Neural crest cell (in vitro differentiated cells): ENCODE measurements around the gene PSEN2. TPM values are rescaled to one million over a fixed set of nuclear protein-coding genes. Genes with fewer than 3 reads are reported as not detected.
A peak's percentile ranks its signal among the peaks of the same experiment; 100 is the strongest.

ENCODE experiments used
- DNase-seq: peaks from one replicate; pipeline ENCODE4 v3.0.0; 2021; ENCODE audit warnings: low read depth, mixed read lengths, low spot score
- H3K27ac Mint-ChIP-seq: one replicate; pipeline ENCODE4 v1.8.0; 2021; ENCODE audit warnings: mild to moderate bottlenecking, mixed read lengths; ENCODE audit not compliant: unreplicated experiment
- H3K27me3 Mint-ChIP-seq: 2 replicates; pipeline ENCODE4 v1.8.0; 2021; ENCODE audit warnings: low read depth, mild to moderate bottlenecking, mixed read lengths
- H3K36me3 Mint-ChIP-seq: 2 replicates; pipeline ENCODE4 v1.8.0; 2021; ENCODE audit warnings: low read depth, mild to moderate bottlenecking, mixed read lengths
- H3K4me1 Mint-ChIP-seq: 2 replicates; pipeline ENCODE4 v1.8.0; 2021; ENCODE audit warnings: mixed read lengths
- H3K4me3 Mint-ChIP-seq: one replicate; pipeline ENCODE4 v1.8.0; 2021; ENCODE audit warnings: mild to moderate bottlenecking, mixed read lengths
- H3K9me3 Mint-ChIP-seq: 2 replicates; pipeline ENCODE4 v1.8.0; 2021; ENCODE audit warnings: mixed read lengths
- total RNA-seq: library from RNA; stranded (reverse); gene quantifications from 2 replicates; pipeline ENCODE4 v1.2.1, GENCODE V29; 2021
- TF ChIP-seq, protein P1 (sequence below): fragments of 200-600 bp; sonication (generic); conservative IDR thresholded peaks from 2 replicates; pipeline ENCODE4 v1.5.0; 2021; ENCODE audit warnings: antibody characterized with exemption, mild to moderate bottlenecking

PSEN2 gene
- total RNA-seq, 1 donor from 2014 or later = 20.1 TPM

- H3K27ac Mint-ChIP-seq = peak overlapping the region; percentile 67
- no peak overlapping the region for H3K4me3 Mint-ChIP-seq
Observed at GRCh38 chr1:226888816-226889215, 18.4 kb downstream of the PSEN2 start.

DNA sequence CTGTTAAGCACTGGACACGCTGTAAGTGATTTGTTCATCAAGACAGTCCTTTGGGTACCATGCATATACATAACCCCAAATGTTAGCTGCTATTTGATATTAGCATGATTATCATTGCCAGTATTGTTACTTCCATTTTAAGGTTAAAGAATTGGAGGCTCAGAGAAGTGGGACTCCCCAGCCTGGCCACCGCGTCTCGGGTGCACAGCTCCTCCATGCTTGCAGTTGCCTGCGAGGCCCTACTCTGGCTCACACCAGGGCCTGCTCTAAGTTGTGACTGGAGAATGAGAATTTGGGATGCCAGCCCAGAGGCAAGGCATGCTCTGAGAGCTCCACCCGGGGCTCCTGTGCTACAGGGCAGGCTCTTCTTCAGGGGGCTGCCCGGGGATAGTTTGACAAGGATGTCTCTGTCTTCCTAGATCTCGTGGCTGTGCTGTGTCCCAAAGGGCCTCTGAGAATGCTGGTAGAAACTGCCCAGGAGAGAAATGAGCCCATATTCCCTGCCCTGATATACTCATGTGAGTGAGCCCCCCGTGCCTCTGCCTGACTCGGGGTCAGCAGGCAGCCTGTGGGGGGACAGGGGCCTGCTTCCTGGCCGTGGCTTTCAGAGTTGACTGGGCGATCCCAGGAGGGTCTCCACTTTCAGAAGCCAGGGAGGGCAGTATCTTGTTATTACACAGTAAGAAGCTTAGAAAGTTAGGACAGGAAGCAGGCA is 19.4 kb downstream of the PSEN2 start:
- no peaks in the 10 kb centered on the region for H3K4me1 Mint-ChIP-seq
- no peak overlapping the region for H3K27ac Mint-ChIP-seq
- H3K9me3 Mint-ChIP-seq = no peaks in the 10 kb centered on the region
- no peak overlapping the region for H3K4me3 Mint-ChIP-seq
- H3K36me3 Mint-ChIP-seq = no peaks in the 10 kb centered on the region
- DNase-seq = no peak
- TF ChIP-seq, protein P1, sequence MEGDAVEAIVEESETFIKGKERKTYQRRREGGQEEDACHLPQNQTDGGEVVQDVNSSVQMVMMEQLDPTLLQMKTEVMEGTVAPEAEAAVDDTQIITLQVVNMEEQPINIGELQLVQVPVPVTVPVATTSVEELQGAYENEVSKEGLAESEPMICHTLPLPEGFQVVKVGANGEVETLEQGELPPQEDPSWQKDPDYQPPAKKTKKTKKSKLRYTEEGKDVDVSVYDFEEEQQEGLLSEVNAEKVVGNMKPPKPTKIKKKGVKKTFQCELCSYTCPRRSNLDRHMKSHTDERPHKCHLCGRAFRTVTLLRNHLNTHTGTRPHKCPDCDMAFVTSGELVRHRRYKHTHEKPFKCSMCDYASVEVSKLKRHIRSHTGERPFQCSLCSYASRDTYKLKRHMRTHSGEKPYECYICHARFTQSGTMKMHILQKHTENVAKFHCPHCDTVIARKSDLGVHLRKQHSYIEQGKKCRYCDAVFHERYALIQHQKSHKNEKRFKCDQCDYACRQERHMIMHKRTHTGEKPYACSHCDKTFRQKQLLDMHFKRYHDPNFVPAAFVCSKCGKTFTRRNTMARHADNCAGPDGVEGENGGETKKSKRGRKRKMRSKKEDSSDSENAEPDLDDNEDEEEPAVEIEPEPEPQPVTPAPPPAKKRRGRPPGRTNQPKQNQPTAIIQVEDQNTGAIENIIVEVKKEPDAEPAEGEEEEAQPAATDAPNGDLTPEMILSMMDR = no peak
- no peaks in the 10 kb centered on the region for H3K27me3 Mint-ChIP-seq

More at GRCh38 chr1:226888816-226889215, 18.4 kb downstream of the PSEN2 start:
- DNase-seq = no peak
- H3K27me3 Mint-ChIP-seq = no peaks in the 10 kb centered on the region
- H3K9me3 Mint-ChIP-seq = no peaks in the 10 kb centered on the region
- TF ChIP-seq, protein P1 = no peak
- no peaks in the 10 kb centered on the region for H3K36me3 Mint-ChIP-seq
- no peaks in the 10 kb centered on the region for H3K4me1 Mint-ChIP-seq

GRCh38 chr1:226890331-226891108 is 20.1 kb downstream of the PSEN2 start:
- peak overlapping the region; percentile 13 for H3K27ac Mint-ChIP-seq
- no peaks in the 10 kb centered on the region for H3K36me3 Mint-ChIP-seq
- no peaks in the 10 kb centered on the region for H3K27me3 Mint-ChIP-seq
- H3K4me3 Mint-ChIP-seq = no peak overlapping the region
- no peaks in the 10 kb centered on the region for H3K9me3 Mint-ChIP-seq
- TF ChIP-seq, protein P1 = no peak
- no peaks in the 10 kb centered on the region for H3K4me1 Mint-ChIP-seq
- no peak for DNase-seq

DNA sequence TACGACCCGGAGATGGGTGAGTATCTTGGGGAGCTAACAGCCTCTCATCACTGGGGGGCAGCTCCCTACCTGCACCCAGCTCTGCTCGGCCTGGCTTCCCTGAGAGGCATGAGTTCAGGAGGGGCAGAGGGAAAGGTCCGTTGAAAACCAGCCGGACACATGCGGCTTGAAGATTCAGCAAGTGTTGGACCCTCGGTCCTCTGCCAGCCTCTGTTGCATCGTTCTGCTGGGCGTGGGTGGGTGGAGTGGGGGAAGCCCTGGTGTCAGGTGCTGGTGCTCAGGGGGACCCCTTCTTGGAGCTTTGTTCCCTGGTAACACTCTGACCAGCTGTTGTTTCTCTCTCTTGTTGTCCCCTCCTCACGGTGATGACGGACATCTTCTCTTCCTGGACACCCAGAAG is 20.9 kb downstream of the PSEN2 start:
- Mint-ChIP-seq H3K4me1 (no peaks in the 10 kb centered on the region), H3K9me3 (no peaks in the 10 kb centered on the region), H3K4me3 (no peak overlapping the region), H3K27me3 (no peaks in the 10 kb centered on the region), H3K27ac (no peak overlapping the region), H3K36me3 (no peaks in the 10 kb centered on the region)
- DNase-seq = no peak
- TF ChIP-seq, protein P1 = no peak

- H3K36me3 Mint-ChIP-seq = no peaks in the 10 kb centered on the region
- no peak overlapping the region for H3K27ac Mint-ChIP-seq
- no peak overlapping the region for H3K4me3 Mint-ChIP-seq
- TF ChIP-seq, protein P1 = no peak
- H3K27me3 Mint-ChIP-seq = no peaks in the 10 kb centered on the region
- H3K9me3 Mint-ChIP-seq = no peaks in the 10 kb centered on the region
- no peak for DNase-seq
- no peaks in the 10 kb centered on the region for H3K4me1 Mint-ChIP-seq
Observed at GRCh38 chr1:226891846-226892523, 21.6 kb downstream of the PSEN2 start.
